COLO829 (cell line): ENCODE results near the gene SPATA6.

Experiments
- DNase-seq: peaks from one replicate; pipeline ENCODE4 v3.0.0; 2012; ENCODE audit warnings: low spot score

Gene SPATA6

DNA sequence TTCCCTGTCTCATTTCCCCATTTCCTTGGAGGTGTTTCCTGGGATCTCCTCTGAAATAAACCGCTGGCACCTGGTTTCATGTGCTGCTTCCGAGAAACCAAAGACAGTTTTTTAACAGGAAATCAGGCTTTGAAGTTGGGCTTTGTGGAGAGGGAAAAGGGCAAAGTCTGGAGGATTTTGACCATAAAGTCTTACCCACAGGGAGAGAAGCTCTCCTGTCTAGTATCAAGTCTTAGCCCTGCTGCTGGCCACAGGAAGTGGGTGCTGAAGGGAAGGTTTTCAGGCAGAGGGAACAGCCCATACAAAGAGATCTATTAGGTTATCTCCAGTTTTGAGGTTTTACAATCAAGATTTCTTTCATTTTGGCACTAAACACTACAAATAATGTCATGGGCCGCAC is 220.2 kb downstream of the SPATA6 start:
- no peak for DNase-seq

DNA sequence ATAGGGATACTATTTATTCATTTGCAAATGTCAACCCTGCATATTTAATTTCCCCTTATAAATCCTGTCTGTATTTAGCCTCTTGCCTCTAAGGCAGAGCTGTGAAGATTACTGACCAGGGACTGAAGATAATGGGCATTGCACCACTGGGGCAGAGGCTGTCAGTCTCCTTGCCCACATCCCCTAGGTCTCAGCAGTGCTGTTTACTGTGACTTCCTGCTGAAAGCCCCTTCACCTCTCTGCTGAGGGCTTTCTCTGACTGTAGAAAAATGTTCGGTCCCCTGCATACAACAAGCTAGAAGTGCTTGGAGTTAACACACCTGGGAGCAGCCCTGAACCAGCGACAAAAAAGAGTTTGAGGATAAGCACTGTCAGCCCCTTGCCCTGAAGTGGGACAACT is 220.7 kb downstream of the SPATA6 start:
- no peak for DNase-seq

DNA sequence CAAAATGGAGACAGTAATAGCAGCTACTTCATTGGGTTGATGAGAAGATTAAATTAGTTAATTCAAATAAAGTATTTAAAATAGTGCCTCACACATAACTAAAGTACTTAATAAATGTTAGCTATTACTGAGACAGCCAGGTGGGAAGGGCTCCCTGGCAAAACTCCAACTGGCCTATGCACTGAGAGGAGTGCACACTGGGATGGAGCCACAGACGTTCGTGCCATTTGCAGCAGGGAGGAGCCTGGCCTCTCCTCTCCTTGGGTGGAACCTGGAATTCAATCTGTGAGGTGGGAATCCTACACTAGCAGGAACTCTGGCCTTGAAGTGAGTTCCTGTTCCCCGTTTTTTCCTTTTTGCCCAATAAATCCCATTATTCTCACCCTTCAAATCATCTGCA is 221.4 kb downstream of the SPATA6 start:
- DNase-seq = no peak

DNA sequence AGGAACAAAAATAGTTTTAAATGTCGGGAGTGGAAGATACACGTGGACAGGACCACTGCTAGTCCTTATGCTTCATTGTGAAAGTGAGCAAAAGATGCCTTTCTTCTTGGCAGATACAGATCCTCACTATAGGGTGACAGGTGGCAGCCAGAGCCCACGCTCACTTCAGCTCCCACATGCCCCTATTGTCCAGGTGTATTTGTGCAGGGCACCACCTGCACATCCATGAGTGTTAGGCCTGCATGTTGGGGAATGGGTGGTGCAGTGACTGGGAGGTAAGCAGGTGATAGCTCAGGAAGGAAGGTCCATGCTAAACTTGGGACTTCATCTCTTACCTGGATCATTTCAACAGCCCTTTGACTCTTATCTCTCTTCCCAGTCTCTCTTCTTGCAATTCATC is 222.1 kb downstream of the SPATA6 start:
- no peak for DNase-seq

DNA sequence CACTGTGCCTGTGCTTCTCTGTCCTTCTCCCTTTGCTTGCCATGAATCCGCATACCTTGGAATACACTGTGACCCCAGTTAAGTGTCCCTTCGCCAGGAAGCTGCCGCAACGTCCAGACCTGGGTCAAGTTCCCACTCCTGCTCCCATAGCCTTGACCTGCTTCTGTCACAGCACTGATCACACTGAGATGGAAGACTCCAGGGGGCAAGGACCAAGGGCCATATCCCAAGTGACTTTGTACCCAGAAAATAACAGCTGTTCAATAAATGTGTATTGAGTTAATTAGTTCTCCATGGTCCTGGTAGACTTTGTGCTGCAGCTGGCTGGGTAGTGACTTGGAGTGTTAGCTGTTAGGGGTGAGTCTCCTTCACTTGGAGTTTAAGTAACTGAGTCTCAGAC is 223.6 kb downstream of the SPATA6 start:
- DNase-seq = no peak

DNA sequence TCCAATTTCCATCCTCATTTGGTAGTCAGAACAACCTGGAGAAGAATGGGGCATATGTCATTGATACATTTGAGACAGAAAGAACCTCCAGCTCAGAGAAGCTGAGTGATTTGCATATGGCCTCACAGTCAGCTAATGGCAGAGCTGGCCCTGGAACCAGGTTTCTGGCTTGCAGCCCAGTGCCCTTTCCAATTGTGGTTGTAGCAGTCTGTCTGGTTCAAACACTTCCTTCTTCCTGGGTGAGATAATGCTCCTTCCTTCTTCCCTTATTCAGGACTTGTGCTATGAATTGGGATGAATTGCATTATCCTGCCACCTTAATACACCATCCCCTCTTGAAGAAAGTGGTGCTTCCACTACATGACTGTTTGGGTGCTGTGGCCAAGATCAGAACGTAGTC is 225.3 kb downstream of the SPATA6 start:
- DNase-seq = no peak
